Loucy (cell line): Measurements from ENCODE around the gene COL20A1.

ENCODE experiments used
- H2AFZ ChIP-seq: fragments of 200-600 bp; sonication (generic); 2 replicates; pipeline ENCODE4 v1.6.0; 2016; ENCODE audit warnings: antibody characterized with exemption, mild to moderate bottlenecking, low read length, moderate library complexity
- H3F3A ChIP-seq: fragments of 200-600 bp; 2 replicates; pipeline ENCODE4 v1.6.0; 2016; ENCODE audit warnings: antibody characterized with exemption, low read depth, mild to moderate bottlenecking
- H3K27me3 ChIP-seq: fragments of 200-600 bp; sonication (generic); 2 replicates; pipeline ENCODE4 v1.6.1; 2014; ENCODE audit warnings: low read length, mild to moderate bottlenecking; ENCODE audit not compliant: insufficient read depth, poor library complexity, severe bottlenecking
- H3K36me3 ChIP-seq: fragments of 200-600 bp; sonication (generic); 2 replicates; pipeline ENCODE4 v1.6.1; 2016; ENCODE audit warnings: low read length; ENCODE audit not compliant: insufficient read depth
- H3K4me1 ChIP-seq: fragments of 200-600 bp; sonication (generic); 2 replicates; pipeline ENCODE4 v1.5.1; 2014; ENCODE audit warnings: low read length, mild to moderate bottlenecking; ENCODE audit not compliant: insufficient read depth, poor library complexity, severe bottlenecking
- H3K4me2 ChIP-seq: fragments of 200-600 bp; sonication (generic); 2 replicates; pipeline ENCODE4 v1.6.0; 2014; ENCODE audit warnings: antibody characterized with exemption, low read length, low read depth, mild to moderate bottlenecking; ENCODE audit not compliant: poor library complexity, severe bottlenecking
- H3K4me3 ChIP-seq: fragments of 200-600 bp; sonication (generic); 2 replicates; pipeline ENCODE4 v1.5.1; 2014; ENCODE audit warnings: low read length, mild to moderate bottlenecking, mixed read lengths; ENCODE audit not compliant: poor library complexity, severe bottlenecking
- H3K79me2 ChIP-seq: fragments of 200-600 bp; sonication (generic); 2 replicates; pipeline ENCODE4 v1.6.1; 2014; ENCODE audit warnings: low read length; ENCODE audit not compliant: insufficient read depth
- H3K9ac ChIP-seq: fragments of 200-600 bp; sonication (generic); 2 replicates; pipeline ENCODE4 v1.6.0; 2014; ENCODE audit warnings: mild to moderate bottlenecking, low read depth, low read length, moderate library complexity; ENCODE audit not compliant: poor library complexity, severe bottlenecking
- H3K9me2 ChIP-seq: fragments of 200-600 bp; sonication (generic); replicated peaks from 2 replicates; pipeline ENCODE4 v1.6.1; 2016; ENCODE audit warnings: low read depth, low read length, mixed read lengths
- H3K9me3 ChIP-seq: fragments of 200-600 bp; sonication (generic); 2 replicates; pipeline ENCODE4 v1.6.1; 2014; ENCODE audit warnings: mild to moderate bottlenecking, antibody characterized with exemption, low read length, low read depth; ENCODE audit not compliant: insufficient read depth
- H4K20me1 ChIP-seq: fragments of 200-600 bp; sonication (generic); 2 replicates; pipeline ENCODE4 v1.6.0; 2014; ENCODE audit warnings: antibody characterized with exemption, low read length, mild to moderate bottlenecking; ENCODE audit not compliant: insufficient read depth, poor library complexity, severe bottlenecking
- CTCF ChIP-seq: fragments of 200-600 bp; sonication (generic); conservative IDR thresholded peaks from 2 replicates; pipeline ENCODE4 v1.5.1; 2014; ENCODE audit warnings: mild to moderate bottlenecking, antibody characterized with exemption, low read length
- EZH2phosphoT487 ChIP-seq: fragments of 200-600 bp; IDR thresholded peaks from 2 replicates; pipeline ENCODE4 v1.6.1; 2018; ENCODE audit warnings: antibody characterized with exemption, mild to moderate bottlenecking, moderate library complexity, borderline replicate concordance

The COL20A1 gene

GRCh38 chr20:63328718-63329275, 35.8 kb downstream of the COL20A1 start:
- no peaks in the 10 kb centered on the region for H4K20me1 ChIP-seq
- H3K36me3 ChIP-seq: no peaks in the 10 kb centered on the region
- no peak overlapping the region for H2AFZ ChIP-seq
- no peaks in the 10 kb centered on the region; the same call in 1 of the 2 replicates for H3K9me3 ChIP-seq
- TF ChIP-seq EZH2phosphoT487 (no peak), CTCF (no peak)
- H3K9ac ChIP-seq: no peak overlapping the region
- peaks cover 13% of the 10 kb centered on the region for H3K4me1 ChIP-seq
- no peak overlapping the region for H3K4me3 ChIP-seq
- H3K9me2 ChIP-seq: no peaks in the 10 kb centered on the region
- H3K27me3 ChIP-seq: no peaks in the 10 kb centered on the region
- H3K4me2 ChIP-seq: no peak overlapping the region
- no peaks in the 10 kb centered on the region for H3K79me2 ChIP-seq
- no peaks in the 10 kb centered on the region for H3F3A ChIP-seq

GRCh38 chr20:63329331-63330083, 36.5 kb downstream of the COL20A1 start:
- Histone ChIP-seq H3K36me3 (no peaks in the 10 kb centered on the region), H3K4me3 (no peak overlapping the region), H3K27me3 (no peaks in the 10 kb centered on the region), H3K4me2 (no peak overlapping the region), H4K20me1 (no peaks in the 10 kb centered on the region), H3K9me3 (no peaks in the 10 kb centered on the region; the same call in 1 of the 2 replicates), H3K9ac (no peak overlapping the region), H2AFZ (no peak overlapping the region), H3K4me1 (peaks cover 13% of the 10 kb centered on the region), H3K9me2 (no peaks in the 10 kb centered on the region), H3K79me2 (no peaks in the 10 kb centered on the region), H3F3A (no peaks in the 10 kb centered on the region)
- TF ChIP-seq CTCF (no peak), EZH2phosphoT487 (no peak)

GRCh38 chr20:63330084-63330760, 37.2 kb downstream of the COL20A1 start:
- no peak overlapping the region for H3K4me2 ChIP-seq
- no peaks in the 10 kb centered on the region for H4K20me1 ChIP-seq
- H3K9me3 ChIP-seq: no peaks in the 10 kb centered on the region; the same call in 1 of the 2 replicates
- no peak overlapping the region for H2AFZ ChIP-seq
- no peaks in the 10 kb centered on the region for H3K9me2 ChIP-seq
- H3F3A ChIP-seq: no peaks in the 10 kb centered on the region
- no peaks in the 10 kb centered on the region for H3K36me3 ChIP-seq
- H3K27me3 ChIP-seq: no peaks in the 10 kb centered on the region
- TF ChIP-seq EZH2phosphoT487: no peak
- TF ChIP-seq CTCF: no peak
- H3K4me1 ChIP-seq: peaks cover 13% of the 10 kb centered on the region
- H3K79me2 ChIP-seq: no peaks in the 10 kb centered on the region
- no peak overlapping the region for H3K4me3 ChIP-seq
- no peak overlapping the region for H3K9ac ChIP-seq
